ENCODE results near the gene ASB14. TPM values are rescaled to one million over a fixed set of nuclear protein-coding genes. Genes with fewer than 3 reads are reported as not detected.

The ASB14 gene
- total and polyA plus RNA-seq, 4 donors = 0.06 to 1.4 (median 0.43) TPM

DNA sequence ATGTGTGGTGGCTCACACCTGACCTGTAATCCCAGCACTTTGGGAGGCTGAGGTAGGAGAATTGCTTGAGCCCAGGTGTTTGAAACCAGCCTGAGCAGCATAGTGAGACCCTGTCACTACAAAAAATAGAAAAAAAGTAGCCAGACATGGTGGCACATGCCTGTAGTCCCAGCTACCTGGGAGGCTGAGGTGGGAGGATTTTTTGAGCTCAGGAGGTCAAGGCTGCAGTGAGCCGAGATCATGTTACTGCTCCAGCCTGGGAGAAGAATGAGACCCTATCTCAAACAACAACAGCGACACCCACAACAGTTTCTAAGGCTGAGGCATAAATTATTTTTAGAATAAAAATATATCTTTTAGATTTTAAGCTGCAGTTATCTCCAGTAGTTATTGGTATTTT is 58.7 kb downstream of the ASB14 start:
- 98% methylated on average over 2 of the region's 2 CpGs for WGBS, 2 donors
- no peak overlapping the region for H3K27ac ChIP-seq (ENCODE audit: low read depth in 1 of 2, low read length in 1 of 2)
- no peak for ATAC-seq (ENCODE audit: insufficient read depth, low FRiP score)
- H3K9ac ChIP-seq (ENCODE audit: insufficient read depth in 1 of 2, low read length in 2 of 2) = no peak overlapping the region
- no peaks in the 10 kb centered on the region for H3K9me3 ChIP-seq (ENCODE audit: control insufficient read depth in 4 of 4, insufficient read depth in 3 of 4, low read length in 3 of 4)
- H3K4me3 ChIP-seq = no peak overlapping the region
- H3K27me3 ChIP-seq (ENCODE audit: control insufficient read depth in 3 of 3, insufficient read depth in 3 of 3, low read length in 2 of 3) = no peaks in the 10 kb centered on the region
- DNase-seq = no peak
- TF ChIP-seq, protein P1, sequence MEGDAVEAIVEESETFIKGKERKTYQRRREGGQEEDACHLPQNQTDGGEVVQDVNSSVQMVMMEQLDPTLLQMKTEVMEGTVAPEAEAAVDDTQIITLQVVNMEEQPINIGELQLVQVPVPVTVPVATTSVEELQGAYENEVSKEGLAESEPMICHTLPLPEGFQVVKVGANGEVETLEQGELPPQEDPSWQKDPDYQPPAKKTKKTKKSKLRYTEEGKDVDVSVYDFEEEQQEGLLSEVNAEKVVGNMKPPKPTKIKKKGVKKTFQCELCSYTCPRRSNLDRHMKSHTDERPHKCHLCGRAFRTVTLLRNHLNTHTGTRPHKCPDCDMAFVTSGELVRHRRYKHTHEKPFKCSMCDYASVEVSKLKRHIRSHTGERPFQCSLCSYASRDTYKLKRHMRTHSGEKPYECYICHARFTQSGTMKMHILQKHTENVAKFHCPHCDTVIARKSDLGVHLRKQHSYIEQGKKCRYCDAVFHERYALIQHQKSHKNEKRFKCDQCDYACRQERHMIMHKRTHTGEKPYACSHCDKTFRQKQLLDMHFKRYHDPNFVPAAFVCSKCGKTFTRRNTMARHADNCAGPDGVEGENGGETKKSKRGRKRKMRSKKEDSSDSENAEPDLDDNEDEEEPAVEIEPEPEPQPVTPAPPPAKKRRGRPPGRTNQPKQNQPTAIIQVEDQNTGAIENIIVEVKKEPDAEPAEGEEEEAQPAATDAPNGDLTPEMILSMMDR (IDR thresholded peaks at IDR 0.05; ENCODE audit: control extremely low read depth, extremely low read depth) = no peak
- H3K36me3 ChIP-seq (ENCODE audit: control insufficient read depth in 4 of 4, insufficient read depth in 4 of 4, low read length in 4 of 4) = peaks cover 2 to 12% (median 6%) of the 10 kb centered on the region in 4 donors
- peaks cover 0 to 15% (median 9%) of the 10 kb centered on the region in 5 donors for H3K4me1 ChIP-seq (ENCODE audit: control insufficient read depth in 5 of 5, insufficient read depth in 5 of 5, low read length in 5 of 5)

DNA sequence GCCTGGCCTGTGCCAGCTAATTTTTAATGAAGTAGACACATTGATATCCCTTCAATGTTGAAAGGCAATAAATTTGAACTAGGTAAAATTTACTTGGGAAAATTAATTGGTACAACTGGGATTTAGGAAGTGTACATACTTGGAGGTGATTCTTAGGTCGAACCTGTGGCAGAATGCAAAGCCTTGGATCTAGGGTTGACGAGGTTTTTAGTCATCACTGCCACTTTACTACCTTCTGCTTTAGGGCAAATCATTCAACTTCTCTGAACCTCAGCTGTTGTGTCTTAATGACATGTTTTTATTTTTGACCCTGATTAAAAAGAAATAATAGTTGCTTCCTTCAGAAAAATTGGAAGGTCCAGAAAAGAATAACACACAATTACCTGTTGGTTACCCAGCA is 62.5 kb downstream of the ASB14 start:
- H3K36me3 ChIP-seq (ENCODE audit: control insufficient read depth in 4 of 4, insufficient read depth in 4 of 4, low read length in 4 of 4) = no peaks in the 10 kb centered on the region
- no peak overlapping the region for H3K9ac ChIP-seq (ENCODE audit: insufficient read depth in 1 of 2, low read length in 2 of 2)
- DNase-seq (no peak), ATAC-seq (ENCODE audit: insufficient read depth, low FRiP score) (no peak)
- H3K9me3 ChIP-seq (ENCODE audit: control insufficient read depth in 4 of 4, insufficient read depth in 3 of 4, low read length in 3 of 4) = no peaks in the 10 kb centered on the region
- H3K4me1 ChIP-seq (ENCODE audit: control insufficient read depth in 5 of 5, insufficient read depth in 5 of 5, low read length in 5 of 5) = peaks cover 0 to 31% (median 12%) of the 10 kb centered on the region in 5 donors
- TF ChIP-seq, protein P1 (IDR thresholded peaks at IDR 0.05; ENCODE audit: control extremely low read depth, extremely low read depth) = no peak
- H3K4me3 ChIP-seq = no peak overlapping the region
- H3K27me3 ChIP-seq (ENCODE audit: control insufficient read depth in 3 of 3, insufficient read depth in 3 of 3, low read length in 2 of 3) = no peaks in the 10 kb centered on the region
- H3K27ac ChIP-seq (ENCODE audit: low read depth in 1 of 2, low read length in 1 of 2) = peak overlapping the region in 1 of 2 donors; percentile 1
- 77 to 79% methylated on average over 2 of the region's 2 CpGs for WGBS, 2 donors

DNA sequence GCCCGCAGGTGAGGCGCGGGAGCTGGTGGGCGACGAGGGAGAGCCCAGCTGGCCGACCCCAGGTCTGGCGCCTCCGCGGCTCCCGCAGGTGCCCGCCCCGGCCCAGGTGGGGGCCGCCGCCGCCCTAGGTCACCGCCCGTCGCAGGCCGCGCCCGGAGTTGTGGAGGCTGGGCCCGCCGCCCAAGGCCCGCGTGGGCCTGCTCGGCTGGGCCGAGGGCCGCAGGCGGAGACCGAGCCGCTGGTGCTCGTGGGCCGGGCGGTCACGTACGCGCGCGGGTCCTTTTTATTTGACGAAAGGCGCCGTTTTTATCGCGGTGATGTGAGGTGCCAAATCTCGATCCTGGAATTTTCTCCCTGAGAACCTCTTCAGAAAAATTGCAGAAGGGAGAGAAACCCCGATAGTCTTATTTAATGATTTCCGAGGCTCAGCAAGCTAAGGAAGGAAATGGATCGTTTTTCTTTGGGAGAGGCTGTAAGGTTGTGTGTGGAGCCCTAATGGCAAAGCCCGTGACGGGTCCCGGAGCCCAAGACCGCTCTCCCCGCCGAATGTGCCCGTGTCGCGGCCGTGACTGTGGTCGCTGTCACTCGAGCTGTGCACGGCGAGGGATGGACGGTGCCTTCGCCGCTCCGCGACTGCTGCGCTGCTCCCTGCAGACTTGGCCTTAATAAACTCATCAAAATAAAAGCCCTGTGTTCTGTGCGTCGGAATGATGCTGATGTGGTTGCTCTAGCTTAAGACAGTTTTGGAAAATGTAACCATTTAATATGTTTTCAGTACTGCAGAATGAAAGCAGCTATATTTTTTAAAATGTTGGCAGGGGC is 64.3 kb downstream of the ASB14 start:
- peak overlapping the region; percentile 96 for H3K4me3 ChIP-seq
- no peaks in the 10 kb centered on the region for H3K9me3 ChIP-seq (ENCODE audit: control insufficient read depth in 4 of 4, insufficient read depth in 3 of 4, low read length in 3 of 4)
- ATAC-seq (ENCODE audit: insufficient read depth, low FRiP score) (peak; percentile 69), DNase-seq (peak; percentile 60 to 87 (median 81))
- peaks cover 0 to 31% (median 7%) of the 10 kb centered on the region in 5 donors for H3K4me1 ChIP-seq (ENCODE audit: control insufficient read depth in 5 of 5, insufficient read depth in 5 of 5, low read length in 5 of 5)
- peak overlapping the region; percentile 21 to 57 for H3K9ac ChIP-seq (ENCODE audit: insufficient read depth in 1 of 2, low read length in 2 of 2)
- TF ChIP-seq, protein P1 (IDR thresholded peaks at IDR 0.05; ENCODE audit: control extremely low read depth, extremely low read depth) = no peak
- no peaks in the 10 kb centered on the region for H3K36me3 ChIP-seq (ENCODE audit: control insufficient read depth in 4 of 4, insufficient read depth in 4 of 4, low read length in 4 of 4)
- H3K27me3 ChIP-seq (ENCODE audit: control insufficient read depth in 3 of 3, insufficient read depth in 3 of 3, low read length in 2 of 3) = no peaks in the 10 kb centered on the region
- 0% methylated on average over 67 to 70 of the region's 70 CpGs for WGBS, 2 donors
- peak overlapping the region; percentile 96 to 97 for H3K27ac ChIP-seq (ENCODE audit: low read depth in 1 of 2, low read length in 1 of 2)
